Stimulated activated CD8-positive, alpha-beta memory T cell treated with anti-CD3 and anti-CD28 coated beads, Interleukin-7, amount 100 ng/mL, for 48 hours (primary cell): ENCODE data around the gene ELMO1.
A peak's percentile ranks its signal among the peaks of the same experiment; 100 is the strongest.

Experiments used
- DNase-seq, 2 donors: peaks; one replicate each; pipeline ENCODE4 v3.0.0-alpha.2; 2020; ENCODE audit warnings: low read depth in 1 of 2; ENCODE audit errors: extremely low read depth in 1 of 2

Gene ELMO1

DNA sequence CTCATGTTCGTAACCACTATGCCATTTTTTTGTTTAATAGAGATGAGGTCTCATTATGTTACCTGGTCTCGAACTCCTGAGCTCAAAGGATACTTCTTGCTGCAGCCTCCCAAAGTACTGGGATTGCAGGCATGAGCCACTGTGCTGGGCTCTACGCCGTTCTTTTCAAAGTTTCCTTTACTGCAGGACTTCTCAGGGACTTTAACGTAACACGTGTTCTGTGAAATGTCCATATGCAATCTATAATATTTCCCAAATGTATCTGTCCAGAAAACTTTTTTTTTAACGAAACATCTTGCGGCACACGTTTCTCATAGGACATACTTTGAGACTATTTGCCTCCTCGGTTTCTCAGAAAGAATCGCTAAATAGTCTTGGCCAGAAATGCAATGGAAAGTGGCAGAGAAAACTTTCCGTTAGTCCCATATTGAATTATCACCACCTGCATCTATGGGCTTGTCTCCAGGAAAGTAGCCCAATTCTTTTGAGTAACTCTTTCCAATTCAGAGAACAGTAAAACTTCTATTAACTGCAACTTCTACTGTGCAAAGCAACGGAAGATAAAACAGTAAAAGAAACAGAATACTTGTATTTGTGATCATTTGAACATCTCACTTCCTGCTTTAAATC is 96.3 kb downstream of the ELMO1 start:
- DNase-seq = no peak

GRCh38 chr7:37351716-37352115 is 96.9 kb downstream of the ELMO1 start:
- no peak for DNase-seq

GRCh38 chr7:37349979-37350590 is 98.6 kb downstream of the ELMO1 start:
- DNase-seq = no peak

GRCh38 chr7:37348982-37349381 is 99.7 kb downstream of the ELMO1 start:
- DNase-seq = no peak

DNA sequence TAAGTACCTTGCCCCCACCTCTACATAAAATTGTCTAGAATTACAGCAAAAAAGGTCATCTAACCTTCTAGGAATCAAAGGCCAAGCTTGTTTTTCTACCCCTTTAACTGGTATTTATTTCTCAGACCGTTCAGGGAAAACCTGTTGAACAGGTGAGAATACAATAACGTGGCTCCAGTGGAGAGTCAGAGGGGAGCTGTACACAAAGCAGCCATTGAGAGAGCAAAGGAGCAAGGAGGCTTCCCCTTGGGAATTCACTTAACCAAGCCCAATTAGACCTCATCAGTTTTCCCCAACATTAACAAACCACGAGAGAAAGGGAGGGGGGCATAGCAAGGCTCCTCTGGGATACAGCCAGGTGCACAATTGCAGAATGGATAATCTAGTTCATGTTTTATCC is 101.9 kb downstream of the ELMO1 start:
- DNase-seq = no peak

- DNase-seq = no peak
These were observed 103.6 kb downstream of the ELMO1 start for GRCh38 chr7:37344886-37345579.

- DNase-seq = peak; percentile 40 to 62
These were observed 105.8 kb downstream of the ELMO1 start for GRCh38 chr7:37342688-37343471.

DNA sequence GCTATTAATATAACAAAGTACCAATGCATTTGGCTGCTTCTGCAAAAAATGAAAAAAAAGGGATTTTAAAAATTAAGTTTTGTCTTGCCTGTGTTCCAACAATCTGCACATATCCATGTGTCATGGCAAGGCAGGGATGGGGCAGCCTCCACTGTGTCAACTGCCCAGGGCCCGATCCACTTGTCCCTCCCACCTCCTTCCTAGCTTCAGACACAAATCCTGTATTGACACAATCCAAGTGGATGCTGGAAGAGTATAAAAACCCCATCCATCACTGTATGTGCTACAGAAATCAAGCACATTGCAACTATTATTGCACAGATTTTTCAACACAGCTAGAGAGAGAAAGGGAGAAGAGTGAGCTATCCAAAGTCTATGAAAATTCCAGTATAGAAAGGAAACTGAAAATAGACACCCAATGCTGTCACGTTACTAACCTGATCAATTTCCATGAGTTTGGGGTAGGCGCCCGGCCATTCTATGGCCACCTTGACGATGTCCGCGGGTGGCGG is 106.4 kb downstream of the ELMO1 start:
- no peak for DNase-seq

GRCh38 chr7:37341033-37341630 is 107.5 kb downstream of the ELMO1 start:
- no peak for DNase-seq

DNA sequence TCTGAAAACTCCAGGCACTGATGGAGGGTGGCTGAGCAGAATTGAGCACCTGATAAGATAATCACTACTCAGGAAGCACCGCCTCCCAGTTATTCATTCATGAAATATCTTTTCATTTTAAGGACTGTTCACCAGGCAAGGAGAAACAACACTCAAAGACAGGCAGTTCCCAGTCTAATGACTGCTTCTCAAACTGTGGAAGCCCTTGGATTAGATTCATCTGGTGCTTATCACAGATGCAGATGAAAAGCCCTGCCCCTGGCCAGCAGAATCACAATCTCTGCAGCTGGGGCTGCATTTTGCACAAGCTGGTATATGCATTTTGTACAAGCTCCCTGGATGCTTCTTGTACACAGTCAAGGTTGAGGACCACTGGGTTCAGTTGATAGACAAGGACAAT is 109.7 kb downstream of the ELMO1 start:
- no peak for DNase-seq

DNA sequence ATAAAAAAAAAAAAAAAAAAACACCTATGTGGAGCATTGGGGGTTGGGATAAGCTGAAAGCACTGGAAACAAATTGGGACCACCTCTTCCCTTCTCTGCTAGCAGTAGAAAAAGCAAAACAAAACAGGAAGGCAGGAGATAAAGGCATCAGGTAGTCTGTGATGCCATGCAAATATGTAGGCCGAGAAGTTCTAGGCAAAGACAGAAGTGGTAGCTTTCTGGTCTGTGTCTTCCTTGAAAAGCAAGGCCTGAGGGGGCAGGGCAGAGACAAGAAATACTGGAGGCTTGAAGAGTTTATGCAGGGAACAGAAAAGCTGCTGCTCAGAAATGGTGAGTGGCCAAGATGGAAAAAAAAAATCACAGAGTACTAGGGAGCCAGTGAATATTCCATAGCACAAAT is 111.1 kb downstream of the ELMO1 start:
- DNase-seq = no peak

GRCh38 chr7:37336259-37336658 is 112.4 kb downstream of the ELMO1 start:
- no peak for DNase-seq

DNA sequence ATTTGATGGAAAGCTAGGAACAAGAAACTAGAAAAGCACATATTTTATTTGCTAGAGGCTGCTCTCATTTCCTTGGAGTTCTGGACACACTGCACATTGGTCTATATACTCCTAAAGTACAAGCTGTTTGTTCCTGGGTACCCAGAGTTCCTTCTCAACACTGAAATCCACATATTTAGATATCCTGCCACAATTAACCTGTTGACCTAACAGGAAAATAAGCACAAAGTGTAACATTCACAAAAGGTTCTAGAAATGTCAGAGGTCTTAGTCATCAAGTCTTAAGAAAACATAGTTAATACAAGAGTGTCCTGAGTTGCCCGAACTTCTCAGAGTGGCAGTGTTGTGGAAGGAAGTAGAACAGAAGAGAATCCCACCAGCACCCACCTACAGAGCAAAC is 115.6 kb downstream of the ELMO1 start:
- DNase-seq = no peak

GRCh38 chr7:37332243-37333016 is 116.2 kb downstream of the ELMO1 start:
- no peak for DNase-seq

DNA sequence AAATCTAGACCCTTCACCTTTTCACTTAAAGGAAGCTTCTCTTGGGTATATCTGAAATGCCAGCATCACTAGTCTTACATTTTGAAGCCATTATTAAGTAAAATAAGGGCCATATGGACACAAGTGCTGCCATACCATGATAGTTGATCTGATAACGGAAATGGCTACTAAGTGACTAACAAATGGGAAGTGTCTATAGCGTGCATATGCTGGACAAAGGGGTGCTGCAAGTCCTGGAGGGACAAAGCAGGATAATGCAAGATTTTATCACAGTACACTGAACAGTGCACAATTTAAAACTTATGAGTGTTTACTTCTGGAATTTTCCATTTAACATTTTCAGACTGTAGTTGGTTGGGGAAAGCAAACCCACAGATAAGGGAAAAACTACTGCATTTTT is 117.9 kb downstream of the ELMO1 start:
- no peak for DNase-seq

DNA sequence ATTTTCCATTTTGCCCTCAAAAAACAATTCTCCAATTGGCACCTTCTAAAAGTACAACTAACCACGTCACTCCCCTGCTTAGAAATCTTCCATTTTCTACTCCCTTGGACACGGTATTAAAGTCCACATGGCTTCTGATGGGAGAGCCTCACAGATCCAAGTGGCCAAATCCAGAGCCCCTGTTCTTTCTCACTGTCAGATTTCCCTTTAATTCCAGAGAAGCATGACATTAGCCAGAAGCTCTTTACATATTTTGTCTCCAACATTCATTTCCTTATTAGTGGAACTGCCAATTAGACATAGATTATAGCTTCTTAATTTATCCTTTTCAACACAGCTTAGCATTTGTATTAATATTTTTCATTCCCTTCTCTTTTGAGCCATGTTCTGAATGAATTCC is 118.7 kb downstream of the ELMO1 start:
- DNase-seq = no peak

DNA sequence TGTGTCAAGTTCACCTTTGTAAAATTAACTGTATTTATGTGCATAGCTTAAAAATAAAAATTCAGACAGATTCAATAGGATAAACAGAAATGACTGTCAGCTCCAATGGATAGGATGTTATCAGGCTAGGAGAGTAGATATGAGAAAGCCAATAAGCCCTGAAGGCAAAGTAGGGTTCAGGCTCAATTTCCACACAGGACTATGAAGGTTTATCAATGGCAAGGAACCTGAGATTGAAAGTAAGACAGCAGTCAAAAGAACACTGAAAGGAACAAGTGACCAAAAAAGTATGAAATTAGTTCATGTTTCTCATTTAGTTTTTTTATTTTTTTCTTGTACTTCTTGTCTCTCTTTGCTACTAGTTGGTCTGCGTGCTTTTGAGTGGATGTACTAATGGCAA is 121.4 kb downstream of the ELMO1 start:
- DNase-seq = no peak

- no peak for DNase-seq
These were observed 124.7 kb downstream of the ELMO1 start for GRCh38 chr7:37323966-37324365.

DNA sequence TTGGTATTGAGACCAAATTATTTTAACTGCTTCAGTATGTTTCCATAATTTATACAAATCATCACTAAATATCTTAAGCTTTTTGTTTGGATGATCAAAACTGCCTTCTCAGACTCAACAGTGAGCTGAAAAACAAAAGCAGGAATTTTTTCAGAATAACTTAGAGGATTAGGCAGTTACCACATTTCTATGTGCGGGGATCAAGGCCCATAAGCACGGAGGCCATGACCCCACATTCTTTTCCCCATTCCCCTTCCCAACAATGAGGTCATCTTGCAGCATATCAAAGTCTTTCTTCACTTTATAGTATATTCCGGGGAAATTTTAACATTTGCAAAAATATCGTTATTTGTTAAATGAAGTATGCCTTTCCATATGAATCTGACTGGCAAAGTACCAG is 125.8 kb downstream of the ELMO1 start:
- no peak for DNase-seq

DNA sequence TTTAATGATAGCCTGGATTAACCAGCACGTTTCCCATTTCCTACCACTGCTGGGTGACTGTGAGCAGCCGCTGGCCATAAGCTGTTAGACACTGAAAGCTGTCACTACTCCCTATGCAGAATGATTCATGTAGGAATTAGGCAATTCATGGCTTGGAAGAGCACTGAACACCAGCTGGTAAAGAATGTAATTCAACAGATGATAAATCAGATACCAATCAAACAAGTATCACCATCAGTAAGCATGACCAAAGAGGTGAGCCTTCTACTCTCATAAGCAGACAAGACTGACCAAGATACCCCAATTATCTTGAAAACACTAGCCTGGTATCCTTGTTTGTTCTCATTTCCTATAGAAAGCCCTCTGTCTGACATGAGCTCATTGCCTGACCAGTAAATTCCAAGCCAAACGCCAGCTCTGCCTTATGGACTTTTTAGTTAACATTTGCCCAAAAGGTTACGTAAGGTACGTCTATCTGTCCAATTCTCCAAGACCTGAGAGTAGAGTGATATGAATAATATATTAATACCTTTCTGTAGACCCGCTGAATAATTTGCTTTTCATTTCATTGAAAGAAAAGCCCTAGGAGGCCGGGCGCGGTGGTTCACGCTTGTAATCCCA is 127.7 kb downstream of the ELMO1 start:
- no peak for DNase-seq
